KMS-11 (cell line): ENCODE results near the gene SPTA1.

Experiments
- H2AFZ ChIP-seq: fragments of 200-600 bp; sonication (generic); 2 replicates; pipeline ENCODE4 v1.6.1; 2016; ENCODE audit warnings: antibody characterized with exemption, mixed run types, low read depth
- H3K27ac ChIP-seq: fragments of 200-600 bp; sonication (generic); 2 replicates; pipeline ENCODE4 v1.6.1; 2016; ENCODE audit warnings: mild to moderate bottlenecking, mixed run types
- H3K27me3 ChIP-seq: fragments of 200-600 bp; sonication (generic); 2 replicates; pipeline ENCODE4 v1.6.1; 2017; ENCODE audit warnings: mild to moderate bottlenecking, low read depth, mixed run types, moderate library complexity; ENCODE audit not compliant: insufficient read depth
- H3K36me3 ChIP-seq: fragments of 200-600 bp; sonication (generic); 2 replicates; pipeline ENCODE4 v1.6.1; 2017; ENCODE audit warnings: mild to moderate bottlenecking, mixed run types; ENCODE audit not compliant: insufficient read depth
- H3K4me1 ChIP-seq: fragments of 200-600 bp; sonication (generic); 2 replicates; pipeline ENCODE4 v1.6.1; 2016; ENCODE audit warnings: mild to moderate bottlenecking, low read depth, mixed run types; ENCODE audit not compliant: poor library complexity, severe bottlenecking
- H3K4me2 ChIP-seq: fragments of 200-600 bp; sonication (generic); 2 replicates; pipeline ENCODE4 v1.7.0; 2016; ENCODE audit warnings: mild to moderate bottlenecking, mixed run types
- H3K4me3 ChIP-seq: fragments of 200-600 bp; sonication (generic); IDR thresholded peaks from 2 replicates; pipeline ENCODE4 v1.6.1; 2017; ENCODE audit warnings: low read depth, low read length, mixed read lengths; ENCODE audit not compliant: insufficient read depth
- H3K79me2 ChIP-seq: fragments of 200-600 bp; sonication (generic); 2 replicates; pipeline ENCODE4 v1.6.1; 2016; ENCODE audit warnings: low read depth, mixed run types; ENCODE audit not compliant: insufficient read depth
- H3K9ac ChIP-seq: fragments of 200-600 bp; sonication (generic); 2 replicates; pipeline ENCODE4 v1.6.1; 2016; ENCODE audit warnings: mild to moderate bottlenecking, mixed run types
- H4K20me1 ChIP-seq: fragments of 200-600 bp; sonication (generic); 2 replicates; pipeline ENCODE4 v1.6.1; 2016; ENCODE audit warnings: mild to moderate bottlenecking, mixed run types; ENCODE audit not compliant: insufficient read depth
- CTCF ChIP-seq: fragments of 200-600 bp; sonication (generic); conservative IDR thresholded peaks from 2 replicates; pipeline ENCODE4 v1.6.1; 2017; ENCODE audit warnings: low read depth, mild to moderate bottlenecking, antibody characterized with exemption, low read length, moderate library complexity, mixed read lengths

Gene SPTA1

GRCh38 chr1:158730453-158730852 is 43.9 kb upstream of the SPTA1 start:
- Histone ChIP-seq H2AFZ (no peak overlapping the region), H3K4me3 (no peak overlapping the region), H3K79me2 (no peaks in the 10 kb centered on the region), H3K27me3 (no peaks in the 10 kb centered on the region), H3K9ac (no peak overlapping the region), H3K4me2 (no peak overlapping the region), H4K20me1 (no peaks in the 10 kb centered on the region), H3K27ac (no peak overlapping the region), H3K36me3 (no peaks in the 10 kb centered on the region), H3K4me1 (peaks cover 5% of the 10 kb centered on the region)
- no peak for TF ChIP-seq CTCF

GRCh38 chr1:158728510-158729225 is 42.2 kb upstream of the SPTA1 start:
- Histone ChIP-seq H3K27ac (no peak overlapping the region), H2AFZ (no peak overlapping the region)
- TF ChIP-seq CTCF: no peak

GRCh38 chr1:158724442-158724841 is 37.9 kb upstream of the SPTA1 start:
- Histone ChIP-seq H2AFZ (no peak overlapping the region), H3K4me2 (no peak overlapping the region)

More at GRCh38 chr1:158728510-158729225, 42.2 kb upstream of the SPTA1 start:
- no peaks in the 10 kb centered on the region for H3K36me3 ChIP-seq
- no peak overlapping the region for H3K4me3 ChIP-seq
- H3K4me1 ChIP-seq: peaks cover 5% of the 10 kb centered on the region
- no peaks in the 10 kb centered on the region for H3K79me2 ChIP-seq
- H3K9ac ChIP-seq: no peak overlapping the region
- H4K20me1 ChIP-seq: no peaks in the 10 kb centered on the region
- no peaks in the 10 kb centered on the region for H3K27me3 ChIP-seq
- H3K4me2 ChIP-seq: no peak overlapping the region

GRCh38 chr1:158720620-158721019 is 34.1 kb upstream of the SPTA1 start, which contains the start of gene OR6K3:
OR6K3 (minus strand) TSS chr1:158720720; CDS start chr1:158718115, 2,605 bp downstream.
- no peak within 1 kb of the TSS for H3K4me2 ChIP-seq
- H3K4me3 ChIP-seq: no peak within 1 kb of the TSS
- H3K27me3 ChIP-seq: no peaks in the 10 kb centered on the region
- peaks cover 15% of the 10 kb centered on the region for H3K4me1 ChIP-seq
- no peak within 1 kb of the TSS for H3K9ac ChIP-seq
- H2AFZ ChIP-seq: no peak within 1 kb of the TSS
- H3K27ac ChIP-seq: no peak within 1 kb of the TSS
- H3K36me3 ChIP-seq: no peaks in the 10 kb centered on the region
- TF ChIP-seq CTCF: no peak
- H4K20me1 ChIP-seq: no peaks in the 10 kb centered on the region
- H3K79me2 ChIP-seq: no peaks in the 10 kb centered on the region

More at GRCh38 chr1:158724442-158724841, 37.9 kb upstream of the SPTA1 start:
- Histone ChIP-seq H3K4me1 (peaks cover under 1% of the 10 kb centered on the region), H3K4me3 (no peak overlapping the region), H3K36me3 (no peaks in the 10 kb centered on the region), H3K79me2 (no peaks in the 10 kb centered on the region), H4K20me1 (no peaks in the 10 kb centered on the region), H3K9ac (no peak overlapping the region), H3K27me3 (no peaks in the 10 kb centered on the region), H3K27ac (no peak overlapping the region)
- TF ChIP-seq CTCF: no peak
